DOHH2 (cell line): ENCODE measurements around the gene C3orf33.

Experiments
- H3F3A ChIP-seq: fragments of 200-600 bp; sonication (generic), shearing (Covaris generic); 2 replicates; pipeline ENCODE4 v1.6.0; 2016; ENCODE audit warnings: antibody characterized with exemption, mild to moderate bottlenecking; ENCODE audit not compliant: control insufficient read depth, insufficient read depth
- H3K27ac ChIP-seq: fragments of 200-600 bp; sonication (generic); 2 replicates; pipeline ENCODE4 v1.5.1; 2014; ENCODE audit warnings: low read depth, mild to moderate bottlenecking, low read length, moderate library complexity
- H3K27me3 ChIP-seq: fragments of 200-600 bp; sonication (generic); 2 replicates; pipeline ENCODE4 v1.6.1; 2014; ENCODE audit warnings: mild to moderate bottlenecking, low read length, mixed read lengths; ENCODE audit not compliant: control insufficient read depth
- H3K36me3 ChIP-seq: fragments of 200-600 bp; sonication (generic); 2 replicates; pipeline ENCODE4 v1.6.1; 2014; ENCODE audit warnings: mild to moderate bottlenecking, low read length, moderate library complexity, mixed read lengths; ENCODE audit not compliant: control insufficient read depth
- H3K4me1 ChIP-seq: fragments of 200-600 bp; sonication (generic); 2 replicates; pipeline ENCODE4 v1.6.1; 2014; ENCODE audit warnings: mild to moderate bottlenecking, low read length, mixed read lengths; ENCODE audit not compliant: control insufficient read depth
- H3K4me2 ChIP-seq: fragments of 200-600 bp; sonication (generic); 2 replicates; pipeline ENCODE4 v1.6.0; 2014; ENCODE audit warnings: mild to moderate bottlenecking, low read length, moderate library complexity
- H3K4me3 ChIP-seq: fragments of 200-600 bp; sonication (generic); 2 replicates; pipeline ENCODE4 v1.5.1; 2014; ENCODE audit warnings: mild to moderate bottlenecking, low read length, mixed read lengths
- H3K79me2 ChIP-seq: fragments of 200-600 bp; sonication (generic); 2 replicates; pipeline ENCODE4 v1.6.1; 2014; ENCODE audit warnings: mild to moderate bottlenecking, low read length, mixed read lengths; ENCODE audit not compliant: control insufficient read depth
- H3K9me2 ChIP-seq: fragments of 200-600 bp; sonication (generic); replicated peaks from 2 replicates; pipeline ENCODE4 v1.6.1; 2014; ENCODE audit warnings: mild to moderate bottlenecking, low read length, mixed read lengths; ENCODE audit not compliant: control insufficient read depth
- H3K9me3 ChIP-seq: fragments of 200-600 bp; sonication (generic); 2 replicates; pipeline ENCODE4 v1.6.1; 2014; ENCODE audit warnings: antibody characterized with exemption, low read length, mixed read lengths; ENCODE audit not compliant: control insufficient read depth, insufficient read depth
- H4K20me1 ChIP-seq: fragments of 200-600 bp; sonication (generic); 2 replicates; pipeline ENCODE4 v1.6.0; 2014; ENCODE audit warnings: low read depth, mild to moderate bottlenecking, antibody characterized with exemption, low read length, moderate library complexity; ENCODE audit not compliant: control insufficient read depth, insufficient read depth
- CTCF ChIP-seq: fragments of 200-600 bp; sonication (generic); IDR thresholded peaks from one replicate; pipeline ENCODE4 v1.5.1; 2014; ENCODE audit warnings: antibody characterized with exemption, mild to moderate bottlenecking, low read depth, low read length; ENCODE audit not compliant: poor library complexity, severe bottlenecking
- EZH2phosphoT487 ChIP-seq: fragments of 200-600 bp; sonication (generic); IDR thresholded peaks from 2 replicates; pipeline ENCODE4 v1.6.1; 2017; ENCODE audit warnings: borderline replicate concordance, mild to moderate bottlenecking, antibody characterized with exemption, low read length, moderate library complexity, mixed read lengths

Gene C3orf33

GRCh38 chr3:155804323-155804722 is 1.8 kb downstream of the C3orf33 start:
- peaks cover 2% of the 10 kb centered on the region; the same call in 1 of the 2 replicates for H3F3A ChIP-seq
- H3K4me3 ChIP-seq, result no peak overlapping the region
- no peaks in the 10 kb centered on the region for H3K9me3 ChIP-seq
- no peaks in the 10 kb centered on the region for H3K36me3 ChIP-seq
- no peaks in the 10 kb centered on the region for H3K79me2 ChIP-seq
- H3K4me1 ChIP-seq, result peaks cover 7% of the 10 kb centered on the region
- TF ChIP-seq EZH2phosphoT487 (no peak), CTCF (no peak)
- H3K9me2 ChIP-seq, result no peaks in the 10 kb centered on the region
- H3K27ac ChIP-seq, result no peak overlapping the region
- no peak overlapping the region for H3K4me2 ChIP-seq
- H4K20me1 ChIP-seq, result no peaks in the 10 kb centered on the region
- peaks cover 4% of the 10 kb centered on the region; the same call in 1 of the 2 replicates for H3K27me3 ChIP-seq

DNA sequence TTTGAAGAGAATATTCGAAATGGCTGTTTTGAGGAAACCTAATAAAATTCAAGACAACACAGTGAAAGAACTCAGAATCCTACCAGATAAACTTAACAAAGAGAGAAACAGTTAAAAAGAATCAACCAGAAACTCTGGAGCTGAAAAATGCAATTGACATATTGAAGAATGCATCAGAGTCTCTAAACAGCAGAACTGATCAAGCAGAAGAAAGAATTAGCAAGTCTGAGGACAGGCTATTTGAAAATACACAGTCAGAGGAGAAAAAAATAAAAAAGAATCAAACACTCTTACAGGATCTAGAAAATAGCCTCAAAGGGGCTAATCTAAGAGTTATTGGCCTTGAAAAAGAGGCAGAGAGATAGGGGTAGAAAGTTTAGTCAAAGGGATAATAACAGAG is 13.5 kb downstream of the C3orf33 start:
- no peaks in the 10 kb centered on the region for H3K9me3 ChIP-seq
- no peak overlapping the region for H3K4me2 ChIP-seq
- no peaks in the 10 kb centered on the region for H3K79me2 ChIP-seq
- H3F3A ChIP-seq, result no peaks in the 10 kb centered on the region
- no peaks in the 10 kb centered on the region for H3K36me3 ChIP-seq
- no peaks in the 10 kb centered on the region for H3K27me3 ChIP-seq
- H3K4me3 ChIP-seq, result no peak overlapping the region
- no peaks in the 10 kb centered on the region for H3K4me1 ChIP-seq
- no peak overlapping the region for H3K27ac ChIP-seq
- no peaks in the 10 kb centered on the region for H3K9me2 ChIP-seq
- no peaks in the 10 kb centered on the region for H4K20me1 ChIP-seq
- no peak for TF ChIP-seq EZH2phosphoT487

DNA sequence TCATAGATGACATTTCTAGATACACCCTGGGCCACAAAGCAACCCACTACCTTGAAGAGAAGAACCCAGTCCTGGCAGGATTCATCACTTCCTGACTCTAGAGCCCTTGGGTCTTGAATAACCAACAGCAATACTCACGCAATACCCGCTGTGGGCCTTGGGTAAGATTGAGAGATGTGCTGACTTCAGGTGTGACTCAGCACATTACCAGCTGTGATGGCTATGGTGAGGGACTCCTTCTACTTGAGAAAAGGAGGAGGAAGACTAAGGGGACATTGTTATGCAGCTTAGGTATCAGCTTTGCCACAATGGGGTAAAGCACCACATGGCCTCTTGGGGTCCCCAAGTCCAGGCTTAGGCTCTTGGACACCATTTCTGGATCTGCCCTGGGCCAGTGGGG is 14.9 kb downstream of the C3orf33 start:
- TF ChIP-seq CTCF, result no peak
- no peak for TF ChIP-seq EZH2phosphoT487
- Histone ChIP-seq H3K27ac (no peak overlapping the region), H3K9me3 (no peaks in the 10 kb centered on the region), H3K36me3 (no peaks in the 10 kb centered on the region), H3K4me1 (no peaks in the 10 kb centered on the region; the same call in 1 of the 2 replicates), H3K4me3 (no peak overlapping the region), H3K4me2 (no peak overlapping the region), H3K27me3 (no peaks in the 10 kb centered on the region), H4K20me1 (no peaks in the 10 kb centered on the region), H3K79me2 (no peaks in the 10 kb centered on the region), H3F3A (no peaks in the 10 kb centered on the region), H3K9me2 (no peaks in the 10 kb centered on the region)

- TF ChIP-seq CTCF (no peak), EZH2phosphoT487 (no peak)
- H3K4me3 ChIP-seq, result no peak overlapping the region
- H3K36me3 ChIP-seq, result no peaks in the 10 kb centered on the region
- H3F3A ChIP-seq, result 0 out of 2 replicates have a peak, but pooled peaks cover under 1% of the 10 kb centered on the region
- no peaks in the 10 kb centered on the region for H4K20me1 ChIP-seq
- H3K27ac ChIP-seq, result no peak overlapping the region
- H3K9me3 ChIP-seq, result no peaks in the 10 kb centered on the region
- peaks cover 8% of the 10 kb centered on the region for H3K4me1 ChIP-seq
- no peaks in the 10 kb centered on the region for H3K9me2 ChIP-seq
- H3K4me2 ChIP-seq, result no peak overlapping the region
- no peaks in the 10 kb centered on the region for H3K27me3 ChIP-seq
- H3K79me2 ChIP-seq, result no peaks in the 10 kb centered on the region
Measured at GRCh38 chr3:155790272-155790925, 15.7 kb downstream of the C3orf33 start.
